NCI-H1105 (cell line): ENCODE results near the gene TCF12.

Experiments
- DNase-seq: peaks from one replicate; lab custom pipeline; 2025; lab: John Stamatoyannopoulos, UW

Gene TCF12

DNA sequence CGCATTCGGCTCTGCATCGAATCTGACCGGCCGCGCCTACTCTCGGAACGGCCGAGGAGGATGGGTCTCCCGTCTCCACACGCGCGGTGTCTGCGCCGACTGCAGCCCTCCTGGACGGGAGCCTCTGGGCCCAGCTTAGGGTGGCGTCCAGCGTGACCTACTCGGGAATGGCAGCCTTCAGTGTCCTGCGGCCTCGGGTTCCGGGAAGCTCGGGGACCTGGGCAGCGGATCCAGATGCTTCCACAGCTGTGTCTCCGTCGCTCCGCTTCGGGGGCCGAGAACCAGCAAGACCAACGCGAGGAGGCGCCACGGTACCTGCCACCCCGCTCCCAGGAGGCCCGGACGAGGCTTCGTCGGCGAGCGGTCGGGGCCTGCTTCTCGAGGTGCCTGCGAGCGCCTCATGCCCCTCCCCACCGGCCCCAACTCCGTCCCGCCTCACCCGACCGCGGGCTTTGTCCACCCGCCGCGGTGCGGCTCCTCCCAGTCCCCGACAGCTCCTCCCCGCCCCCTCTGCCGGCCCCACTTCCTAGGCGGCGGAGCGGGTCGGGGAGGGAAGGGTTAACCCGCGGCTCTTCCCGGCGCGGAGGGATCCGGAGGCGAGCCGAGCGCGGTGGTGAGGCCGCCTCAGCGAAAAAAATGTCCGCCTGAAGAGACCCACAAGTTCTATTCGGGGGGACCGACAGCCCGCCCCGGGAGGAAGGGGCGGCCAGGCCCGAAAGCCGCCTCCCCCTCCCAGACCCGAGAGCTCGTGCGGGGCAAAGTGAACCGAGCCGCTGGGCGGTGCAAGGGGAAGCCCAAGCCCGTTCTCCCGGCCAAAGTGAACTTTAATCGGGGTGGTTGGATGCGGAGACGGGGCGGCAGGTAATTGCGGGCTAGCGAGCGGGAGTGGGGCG, at the start of gene TCF12:
TCF12 (plus strand) TSS at position 599 of the 893 bp plus-strand sequence. CDS start 1,270 bp downstream, outside the sequence.
- DNase-seq: peak; percentile 82

DNA sequence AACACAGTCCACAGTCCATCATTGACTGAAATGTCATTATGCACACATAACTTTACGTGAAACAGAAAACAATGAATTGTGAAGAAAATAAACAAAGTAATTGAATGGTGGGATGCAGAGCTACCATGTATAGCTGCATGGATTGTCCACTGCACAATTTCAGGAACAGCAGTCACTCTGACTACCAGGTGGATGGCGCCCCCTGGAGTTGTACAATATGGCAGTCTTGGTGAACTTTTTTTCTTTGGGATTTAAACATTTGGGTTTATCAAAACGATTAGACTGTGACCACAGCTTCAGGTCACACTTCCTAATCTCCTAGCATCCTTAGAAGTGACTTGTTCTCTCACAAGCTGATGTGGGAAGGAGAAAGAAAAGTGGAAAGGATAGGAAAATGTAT, 48.9 kb upstream of the TCF12 start:
- DNase-seq: no peak

- DNase-seq: no peak
These were observed 47.3 kb upstream of the TCF12 start for GRCh38 chr15:56871185-56871584.

DNA sequence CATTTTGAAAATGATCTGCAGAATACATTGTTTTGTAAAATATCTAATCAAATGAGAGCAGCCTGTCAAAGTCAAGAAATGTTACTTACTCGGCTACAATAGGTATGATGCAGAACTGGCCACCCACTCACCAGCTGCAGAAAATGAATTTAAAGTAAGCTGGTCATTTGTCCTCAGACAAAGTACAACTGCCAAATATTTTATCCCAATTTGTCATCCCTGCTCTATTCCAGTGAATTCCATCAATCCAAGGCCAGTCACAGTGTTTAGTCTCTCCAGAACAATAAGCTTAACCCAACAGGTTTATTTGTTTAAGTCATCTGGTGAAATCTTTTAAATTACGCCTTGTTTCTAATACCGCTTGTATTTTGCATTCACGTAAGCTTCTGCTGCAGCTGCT, 46.6 kb upstream of the TCF12 start:
- no peak for DNase-seq

GRCh38 chr15:56877255-56877970, 41.0 kb upstream of the TCF12 start:
- DNase-seq: no peak

DNA sequence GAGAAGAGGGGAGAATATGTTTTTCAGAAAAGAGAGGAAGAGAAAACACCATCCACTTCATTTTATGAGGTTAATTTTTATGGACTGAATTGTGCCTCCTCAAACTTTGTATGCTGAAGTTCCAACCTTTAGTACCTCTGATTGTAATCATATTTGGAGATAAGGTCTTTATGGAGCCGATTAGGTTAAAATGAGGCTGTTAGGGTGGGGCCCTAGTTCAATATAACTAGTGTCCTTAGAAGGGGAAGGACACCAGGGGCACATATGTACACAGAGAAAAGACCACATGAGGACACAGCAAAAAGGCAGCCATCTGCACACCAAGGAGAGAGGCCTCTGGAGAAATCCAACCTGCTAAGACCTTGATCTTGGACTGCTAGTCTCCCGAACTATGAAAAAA, 38.9 kb upstream of the TCF12 start:
- no peak for DNase-seq

DNA sequence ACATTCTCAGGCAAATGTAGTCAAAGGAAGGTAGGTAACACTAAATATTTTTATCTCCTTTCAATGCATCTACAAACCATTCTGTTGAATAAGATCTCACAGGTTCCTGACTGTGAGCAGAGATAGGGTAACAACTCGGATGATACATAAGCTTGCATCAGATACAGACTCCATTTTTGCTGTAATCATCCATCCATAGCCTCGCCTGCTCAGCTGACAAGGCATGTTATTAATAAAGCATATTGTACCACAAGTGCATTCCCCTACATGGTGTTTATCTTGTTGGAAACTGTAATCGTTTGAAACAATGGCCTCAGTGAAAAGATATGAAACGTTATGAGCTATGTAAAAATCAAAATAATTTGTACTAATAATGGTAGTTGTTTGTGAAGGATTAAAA, 35.4 kb upstream of the TCF12 start:
- DNase-seq: no peak

DNA sequence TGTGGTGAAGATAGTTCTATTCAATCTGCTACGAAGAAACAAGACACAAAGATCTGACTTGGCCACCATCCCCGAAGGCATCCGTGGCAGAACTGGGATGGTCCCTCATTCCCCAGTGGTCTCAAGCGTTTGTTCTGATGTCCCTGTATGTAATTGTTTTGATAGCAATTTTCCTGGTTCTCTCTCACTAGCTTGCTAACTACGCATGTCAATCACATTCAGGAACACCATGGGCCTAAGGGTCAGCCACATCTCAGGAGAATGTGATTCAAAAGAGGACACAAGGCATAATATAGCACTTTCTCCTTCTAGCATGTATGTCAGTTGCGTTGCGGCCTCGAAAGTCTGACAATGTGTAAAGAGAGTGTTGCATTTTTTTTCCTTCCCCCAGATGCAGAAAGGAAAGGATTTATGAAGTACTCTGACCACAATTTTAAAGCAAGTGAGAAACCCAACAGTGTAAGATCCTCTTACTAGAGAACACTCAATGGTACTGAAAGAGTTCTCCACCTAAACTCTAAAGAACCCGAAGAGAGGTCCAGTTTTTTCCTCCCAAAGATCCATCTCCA, 32.0 kb upstream of the TCF12 start:
- DNase-seq: no peak

DNA sequence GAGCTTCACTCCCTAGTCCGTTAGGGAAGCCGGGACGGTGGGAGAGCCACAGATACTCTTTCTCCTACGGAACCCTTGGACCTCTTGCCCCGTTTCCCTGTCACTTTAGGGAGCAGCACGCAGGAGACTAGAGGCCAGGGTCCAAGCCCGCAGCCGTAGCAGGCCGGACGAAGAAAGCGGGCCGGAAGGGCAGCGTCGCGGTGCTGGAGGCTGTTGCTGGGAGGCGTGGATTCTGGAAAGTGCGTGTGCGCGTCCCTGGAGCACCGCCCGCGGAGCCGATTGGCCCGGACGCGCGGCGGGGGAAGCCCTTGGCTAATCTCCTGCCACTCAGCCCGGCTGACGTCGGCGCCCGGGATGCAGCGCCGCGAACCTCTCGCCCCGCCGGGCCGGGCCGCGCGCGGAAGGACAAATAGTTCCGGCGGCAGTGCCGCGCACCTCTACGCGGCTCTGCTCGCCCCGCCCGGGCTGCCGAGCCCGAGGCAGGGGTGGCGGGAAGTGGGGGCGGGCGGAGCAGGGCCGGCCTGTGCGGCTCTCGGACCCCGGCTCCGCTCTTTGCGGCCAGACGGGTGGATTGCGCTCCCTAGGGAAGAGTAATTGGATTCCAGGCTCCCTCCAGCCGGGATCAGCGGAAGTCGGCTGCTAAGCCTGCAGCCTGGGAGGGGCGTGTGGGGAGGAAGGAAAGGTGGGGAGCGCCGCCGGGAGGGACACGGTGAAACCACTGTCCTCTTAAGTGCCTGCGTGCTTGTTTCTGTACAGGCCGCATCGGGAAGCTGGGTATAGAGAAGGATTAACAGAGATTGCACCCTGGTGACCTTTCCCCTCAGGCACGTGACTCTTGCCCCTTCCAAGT, 31.3 kb upstream of the TCF12 start:
- peak; percentile 86 for DNase-seq

DNA sequence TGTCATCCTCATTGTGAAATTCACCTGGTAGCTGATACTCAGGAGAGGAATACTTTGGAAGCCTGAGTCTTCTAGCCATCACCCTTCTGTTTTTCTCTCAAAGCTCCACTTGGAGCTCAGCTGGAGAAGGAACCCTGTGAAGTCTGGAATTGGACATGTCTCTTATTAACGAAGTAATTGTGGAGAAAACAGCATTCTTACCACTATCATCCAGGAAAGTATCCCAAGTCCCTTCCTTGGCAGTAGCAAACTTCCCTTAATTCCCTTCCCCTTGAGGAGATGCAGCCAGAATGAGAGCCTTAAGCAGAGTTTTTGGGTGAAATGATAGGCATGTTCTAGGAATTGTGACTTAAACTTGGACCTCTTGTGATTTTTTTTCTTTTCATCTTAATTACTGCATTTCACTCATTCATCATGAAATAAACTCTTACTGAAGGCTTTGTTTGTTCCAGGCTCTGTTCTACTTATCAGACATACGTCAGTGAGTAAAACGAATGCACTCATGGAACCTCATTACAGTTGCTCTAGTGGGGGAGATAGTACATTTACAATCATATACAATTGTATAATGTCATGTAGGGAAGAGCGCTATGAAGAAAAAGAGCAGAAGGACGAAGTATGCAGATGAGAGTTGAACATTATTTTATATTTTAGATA, 30.5 kb upstream of the TCF12 start:
- no peak for DNase-seq

GRCh38 chr15:56890038-56890437, 28.4 kb upstream of the TCF12 start:
- DNase-seq: no peak

DNA sequence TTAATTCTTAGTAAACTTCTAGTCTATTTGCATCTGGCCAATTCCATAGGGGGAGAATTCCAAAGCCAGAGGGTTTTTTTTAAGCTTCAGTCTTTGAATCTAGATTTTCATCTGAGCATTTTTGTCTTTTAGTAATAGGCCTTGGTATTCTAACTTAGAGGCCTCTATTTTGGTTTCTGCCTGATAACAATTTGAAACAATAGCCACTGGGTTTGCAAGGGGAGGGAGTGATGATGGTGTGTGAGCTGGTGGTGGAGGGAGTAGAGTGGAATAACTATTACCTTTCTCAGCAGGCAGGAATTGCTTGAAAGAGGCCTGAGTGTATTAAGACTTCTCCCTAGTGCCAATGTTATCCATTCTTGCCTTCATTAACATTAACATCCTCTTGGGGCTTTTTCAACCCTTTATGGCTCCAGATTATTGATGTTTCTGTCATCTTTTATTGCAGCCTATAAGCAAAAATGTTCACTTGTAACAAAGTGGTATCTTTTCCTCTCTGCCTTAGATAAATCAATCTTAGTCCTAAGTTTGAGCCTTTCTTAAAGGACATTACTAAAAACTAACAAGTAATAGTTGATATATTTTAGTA, 26.5 kb upstream of the TCF12 start:
- no peak for DNase-seq

- DNase-seq: no peak
These were observed 25.6 kb upstream of the TCF12 start for GRCh38 chr15:56892659-56893363.

DNA sequence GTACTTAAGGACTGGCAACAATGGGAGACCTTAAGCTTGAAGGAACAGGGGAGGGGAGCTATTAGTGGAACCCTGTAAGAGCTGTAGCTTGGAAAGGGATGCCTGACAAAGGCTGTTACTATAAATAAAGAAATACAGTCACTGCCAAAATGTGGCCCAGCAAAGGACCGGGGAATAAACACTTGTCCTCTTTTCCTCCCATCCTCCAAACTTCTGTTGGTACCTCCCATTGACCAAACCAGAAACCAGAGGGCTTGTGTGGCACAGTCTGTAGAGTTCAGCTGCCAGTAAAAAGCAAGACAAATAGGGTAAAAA, 25.1 kb upstream of the TCF12 start:
- DNase-seq: no peak

DNA sequence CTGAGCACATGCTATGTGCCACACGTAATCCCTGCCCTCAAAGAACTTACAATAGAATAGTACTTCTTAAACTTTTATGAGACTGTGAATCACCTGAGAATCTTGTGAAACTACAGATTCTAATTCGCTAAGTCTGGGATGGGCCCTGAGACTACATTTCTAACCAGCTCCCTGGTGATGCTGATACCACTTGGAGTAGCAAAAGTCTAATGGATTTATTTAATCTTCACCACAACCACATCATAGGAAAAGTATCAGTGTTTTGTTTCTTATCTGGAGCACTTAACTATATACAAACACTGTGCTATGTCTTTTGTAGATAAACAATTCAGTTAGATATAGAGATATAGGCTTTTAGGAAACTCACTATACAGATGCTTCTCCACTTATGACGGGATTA, 23.8 kb upstream of the TCF12 start:
- DNase-seq: no peak

DNA sequence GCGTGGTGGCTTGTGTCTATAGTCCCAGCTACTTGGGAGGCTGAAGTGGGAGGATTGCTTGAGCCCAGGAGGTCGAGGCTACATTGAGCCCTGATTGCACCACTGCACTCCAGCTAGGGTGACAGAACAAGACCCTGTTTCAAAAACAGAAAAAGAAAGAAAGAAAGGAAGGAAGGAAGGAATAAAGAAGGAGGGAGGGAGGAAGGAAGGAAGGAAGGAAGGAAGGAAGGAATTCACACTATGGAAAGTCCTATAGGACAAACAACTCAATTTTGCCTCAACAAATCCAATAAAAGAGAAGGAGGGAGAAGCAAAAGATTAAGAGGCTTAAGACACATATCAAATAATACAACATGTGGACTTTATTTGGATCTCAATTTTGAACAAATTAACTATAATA, 16.5 kb upstream of the TCF12 start:
- no peak for DNase-seq

DNA sequence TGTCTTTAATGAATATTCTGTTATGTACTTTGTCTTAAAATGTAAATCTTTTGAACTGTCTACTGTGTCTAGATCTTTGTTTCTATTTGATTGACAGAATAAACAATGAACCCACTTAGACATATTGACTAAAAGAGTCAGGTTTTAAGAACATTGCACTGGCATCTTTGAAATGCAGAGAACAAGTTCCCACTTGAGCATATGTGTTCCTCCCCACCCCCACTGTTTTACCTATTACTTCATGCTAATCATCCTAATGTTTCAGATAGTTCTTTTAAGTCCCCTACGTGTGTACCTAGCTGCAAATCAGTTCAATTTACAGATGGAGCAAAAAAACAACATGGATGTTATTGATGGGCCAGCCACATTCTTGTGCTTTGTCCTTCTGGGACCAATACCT, 11.7 kb upstream of the TCF12 start:
- no peak for DNase-seq

DNA sequence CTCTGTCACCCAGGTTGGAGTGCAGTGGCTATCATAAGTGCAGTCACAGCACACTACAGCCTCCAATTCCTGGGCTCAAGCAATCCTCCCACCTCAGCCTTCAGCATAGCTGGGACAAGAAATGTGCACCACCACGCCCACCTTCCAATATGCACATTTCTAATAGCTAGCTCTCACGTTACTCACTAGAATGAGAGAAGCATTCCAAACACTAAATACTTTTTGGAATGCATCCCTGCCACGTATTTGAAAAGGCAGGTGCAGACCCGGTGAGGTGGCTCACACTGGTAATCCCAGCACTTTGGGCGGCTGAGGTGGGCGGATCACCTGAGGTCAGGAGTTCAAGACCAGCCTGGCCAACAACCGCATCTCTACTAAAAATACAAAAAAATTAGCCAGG, 7.6 kb upstream of the TCF12 start:
- DNase-seq: no peak

GRCh38 chr15:56913241-56913640, 5.2 kb upstream of the TCF12 start:
- no peak for DNase-seq

- no peak for DNase-seq
These were observed 4.8 kb upstream of the TCF12 start for GRCh38 chr15:56913670-56914069.

- no peak for DNase-seq
These were observed 2.6 kb upstream of the TCF12 start for GRCh38 chr15:56915888-56916287.
